H54 (cell line): ENCODE data around the gene BCR.

Source experiments
- DNase-seq: peaks from one replicate; pipeline ENCODE4 v3.0.0; 2011; ENCODE audit warnings: low spot score, mixed read lengths; ENCODE audit not compliant: insufficient read length
- FAIRE-seq: peaks from 3 replicates; lab custom pipeline; 2011; peaks lifted over from hg19 to GRCh38; lab: Jason Lieb, UNC
- POLR2A ChIP-seq: IDR thresholded peaks from 2 replicates; pipeline ENCODE4 v1.6.1; 2011; ENCODE audit warnings: low read depth, mild to moderate bottlenecking, low read length

Gene BCR

GRCh38 chr22:23216461-23217170, 36.3 kb downstream of the BCR start:
- no peak for FAIRE-seq
- no peak for TF ChIP-seq POLR2A
- no peak for DNase-seq

- FAIRE-seq (no peak), DNase-seq (no peak)
- TF ChIP-seq POLR2A, result no peak
Observed at GRCh38 chr22:23217171-23218052, 37.1 kb downstream of the BCR start.

- no peak for FAIRE-seq
- no peak for TF ChIP-seq POLR2A
- no peak for DNase-seq
Observed at GRCh38 chr22:23218053-23218866, 38.0 kb downstream of the BCR start.

GRCh38 chr22:23218867-23219251, 38.5 kb downstream of the BCR start:
- TF ChIP-seq POLR2A, result no peak
- DNase-seq, result no peak

GRCh38 chr22:23219317-23219716, 39.0 kb downstream of the BCR start:
- DNase-seq (no peak), FAIRE-seq (no peak)
- TF ChIP-seq POLR2A, result no peak

More at GRCh38 chr22:23218867-23219251, 38.5 kb downstream of the BCR start:
- FAIRE-seq, result no peak

GRCh38 chr22:23219822-23220484, 39.6 kb downstream of the BCR start:
- peak; percentile 39 for DNase-seq
- TF ChIP-seq POLR2A, result no peak
- FAIRE-seq, result no peak

- DNase-seq, result no peak
- no peak for TF ChIP-seq POLR2A
- no peak for FAIRE-seq
Observed at GRCh38 chr22:23220485-23221350, 40.4 kb downstream of the BCR start.

- TF ChIP-seq POLR2A, result no peak
- FAIRE-seq (no peak), DNase-seq (no peak)
Observed at GRCh38 chr22:23221351-23221804, 41.1 kb downstream of the BCR start.

GRCh38 chr22:23222033-23222792, 41.9 kb downstream of the BCR start:
- TF ChIP-seq POLR2A, result no peak
- no peak for DNase-seq
- FAIRE-seq, result no peak

GRCh38 chr22:23222793-23223568, 42.7 kb downstream of the BCR start:
- TF ChIP-seq POLR2A, result no peak
- DNase-seq, result no peak
- FAIRE-seq, result no peak
